ENCODE results near the gene SSR4.

Gene SSR4

DNA sequence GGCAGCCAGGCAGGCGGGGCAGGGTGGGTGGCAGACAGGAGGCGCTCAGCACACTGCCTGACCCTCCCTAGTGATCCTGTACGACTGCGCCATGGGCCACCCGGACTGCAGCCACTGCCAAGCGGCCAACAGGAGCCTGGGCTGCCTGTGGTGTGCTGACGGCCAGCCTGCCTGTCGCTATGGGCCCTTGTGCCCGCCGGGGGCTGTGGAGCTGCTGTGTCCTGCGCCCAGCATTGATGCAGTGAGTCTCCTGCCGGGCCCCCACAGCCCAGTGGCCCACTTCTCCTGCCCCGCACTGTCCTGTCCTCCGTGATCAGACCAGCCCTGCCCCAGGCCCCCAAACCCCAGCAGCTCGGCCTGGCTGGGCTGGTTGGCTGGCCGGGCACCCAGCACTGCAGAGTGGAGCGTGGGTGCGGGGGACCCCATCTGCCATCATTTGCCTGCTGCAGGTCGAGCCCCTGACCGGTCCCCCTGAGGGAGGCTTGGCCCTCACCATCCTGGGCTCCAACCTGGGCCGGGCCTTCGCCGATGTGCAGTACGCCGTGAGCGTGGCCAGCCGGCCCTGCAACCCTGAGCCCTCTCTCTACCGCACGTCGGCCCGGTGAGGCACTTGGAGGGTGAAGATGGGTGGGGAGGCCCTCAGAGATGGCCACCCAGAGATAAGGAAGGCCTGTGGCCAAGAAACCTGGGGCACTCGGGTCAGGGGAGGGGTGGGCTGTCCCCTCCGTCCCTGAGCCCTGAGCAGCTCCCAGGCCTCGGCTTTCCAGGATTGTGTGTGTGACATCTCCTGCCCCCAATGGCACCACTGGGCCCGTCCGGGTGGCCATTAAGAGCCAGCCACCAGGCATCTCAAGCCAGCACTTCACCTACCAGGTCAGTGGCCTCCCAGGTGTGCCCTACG is 22.8 kb upstream of the SSR4 start:
- Histone ChIP-seq H3K9me3 (ENCODE audit: insufficient read depth, low read depth, low read length) (no peaks in the 10 kb centered on the region), H3K79me2 (ENCODE audit: insufficient read depth, low read length) (no peaks in the 10 kb centered on the region), H3K36me3 (ENCODE audit: insufficient read depth, low read length) (no peaks in the 10 kb centered on the region), H3F3A (ENCODE audit: low read depth) (no peaks in the 10 kb centered on the region), H3K4me1 (ENCODE audit: insufficient read depth, low read length, poor library complexity, severe bottlenecking) (peaks cover 2% of the 10 kb centered on the region), H3K4me2 (ENCODE audit: low read depth, low read length, poor library complexity, severe bottlenecking) (no peak overlapping the region), H3K9ac (ENCODE audit: low read depth, low read length, poor library complexity, severe bottlenecking) (no peak overlapping the region), H2AFZ (ENCODE audit: low read length) (no peak overlapping the region), H3K4me3 (ENCODE audit: low read length, poor library complexity, severe bottlenecking) (no peak overlapping the region), H3K9me2 (replicated peaks; ENCODE audit: low read depth, low read length) (no peaks in the 10 kb centered on the region), H4K20me1 (ENCODE audit: insufficient read depth, low read length, poor library complexity, severe bottlenecking) (no peaks in the 10 kb centered on the region), H3K27me3 (ENCODE audit: insufficient read depth, low read length, poor library complexity, severe bottlenecking) (no peaks in the 10 kb centered on the region)
- TF ChIP-seq EZH2phosphoT487 (IDR thresholded peaks at IDR 0.05; ENCODE audit: borderline replicate concordance), result no peak
- TF ChIP-seq, protein P1, sequence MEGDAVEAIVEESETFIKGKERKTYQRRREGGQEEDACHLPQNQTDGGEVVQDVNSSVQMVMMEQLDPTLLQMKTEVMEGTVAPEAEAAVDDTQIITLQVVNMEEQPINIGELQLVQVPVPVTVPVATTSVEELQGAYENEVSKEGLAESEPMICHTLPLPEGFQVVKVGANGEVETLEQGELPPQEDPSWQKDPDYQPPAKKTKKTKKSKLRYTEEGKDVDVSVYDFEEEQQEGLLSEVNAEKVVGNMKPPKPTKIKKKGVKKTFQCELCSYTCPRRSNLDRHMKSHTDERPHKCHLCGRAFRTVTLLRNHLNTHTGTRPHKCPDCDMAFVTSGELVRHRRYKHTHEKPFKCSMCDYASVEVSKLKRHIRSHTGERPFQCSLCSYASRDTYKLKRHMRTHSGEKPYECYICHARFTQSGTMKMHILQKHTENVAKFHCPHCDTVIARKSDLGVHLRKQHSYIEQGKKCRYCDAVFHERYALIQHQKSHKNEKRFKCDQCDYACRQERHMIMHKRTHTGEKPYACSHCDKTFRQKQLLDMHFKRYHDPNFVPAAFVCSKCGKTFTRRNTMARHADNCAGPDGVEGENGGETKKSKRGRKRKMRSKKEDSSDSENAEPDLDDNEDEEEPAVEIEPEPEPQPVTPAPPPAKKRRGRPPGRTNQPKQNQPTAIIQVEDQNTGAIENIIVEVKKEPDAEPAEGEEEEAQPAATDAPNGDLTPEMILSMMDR (conservative IDR thresholded peaks at IDR 0.05; ENCODE audit: low read length), result no peak

DNA sequence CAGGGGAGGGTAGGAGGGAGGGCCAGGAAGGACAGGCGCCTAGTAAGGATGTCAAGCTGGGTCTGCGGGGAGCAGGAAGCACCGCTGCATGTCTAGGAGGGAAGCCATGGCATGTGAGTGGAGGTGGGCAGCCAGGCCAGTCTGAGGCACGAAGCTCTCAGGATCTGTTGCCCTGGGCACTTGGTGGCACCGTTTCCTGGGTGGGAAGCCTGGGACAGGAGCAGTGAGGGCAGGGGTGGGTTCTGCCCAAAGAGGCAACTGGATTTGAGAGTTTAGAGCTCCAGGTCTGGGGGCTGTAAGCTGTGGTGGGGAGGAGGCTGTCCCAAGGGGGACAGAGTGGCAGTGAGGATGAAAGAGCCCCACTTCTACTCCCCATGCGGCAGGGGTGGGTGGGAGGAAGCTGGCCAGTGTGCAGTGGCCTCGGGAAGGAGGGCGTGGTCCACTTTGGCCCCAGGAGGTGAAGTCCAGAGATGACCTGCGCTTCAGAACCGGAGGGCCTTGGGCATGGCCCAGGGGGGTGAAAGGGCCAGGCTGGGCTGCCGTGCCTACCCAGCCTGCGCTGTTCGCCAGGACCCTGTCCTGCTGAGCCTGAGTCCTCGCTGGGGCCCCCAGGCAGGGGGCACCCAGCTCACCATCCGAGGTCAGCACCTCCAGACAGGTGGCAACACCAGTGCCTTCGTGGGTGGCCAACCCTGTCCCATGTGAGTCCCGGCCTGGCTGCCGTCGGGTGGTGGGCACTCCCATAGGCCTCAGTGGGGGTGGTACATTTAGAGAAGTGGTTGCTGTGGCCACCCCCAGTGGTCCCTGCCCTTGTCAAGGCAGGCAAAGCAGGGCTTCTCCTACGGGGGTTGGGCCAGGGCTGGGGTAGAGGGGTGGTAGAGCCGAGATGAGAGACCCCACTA is 21.9 kb upstream of the SSR4 start:
- Histone ChIP-seq H3K4me2 (ENCODE audit: low read depth, low read length, poor library complexity, severe bottlenecking) (no peak overlapping the region), H4K20me1 (ENCODE audit: insufficient read depth, low read length, poor library complexity, severe bottlenecking) (no peaks in the 10 kb centered on the region), H3F3A (ENCODE audit: low read depth) (no peaks in the 10 kb centered on the region), H3K79me2 (ENCODE audit: insufficient read depth, low read length) (no peaks in the 10 kb centered on the region), H3K27me3 (ENCODE audit: insufficient read depth, low read length, poor library complexity, severe bottlenecking) (no peaks in the 10 kb centered on the region), H3K4me3 (ENCODE audit: low read length, poor library complexity, severe bottlenecking) (no peak overlapping the region), H3K36me3 (ENCODE audit: insufficient read depth, low read length) (no peaks in the 10 kb centered on the region), H3K9me3 (ENCODE audit: insufficient read depth, low read depth, low read length) (no peaks in the 10 kb centered on the region), H3K9ac (ENCODE audit: low read depth, low read length, poor library complexity, severe bottlenecking) (no peak overlapping the region), H3K4me1 (ENCODE audit: insufficient read depth, low read length, poor library complexity, severe bottlenecking) (no peaks in the 10 kb centered on the region), H2AFZ (ENCODE audit: low read length) (no peak overlapping the region), H3K9me2 (replicated peaks; ENCODE audit: low read depth, low read length) (no peaks in the 10 kb centered on the region)
- no peak for TF ChIP-seq EZH2phosphoT487 (IDR thresholded peaks at IDR 0.05; ENCODE audit: borderline replicate concordance)
- TF ChIP-seq, protein P1 (conservative IDR thresholded peaks at IDR 0.05; ENCODE audit: low read length), result no peak

GRCh38 chrX:153773218-153773611 is 21.3 kb upstream of the SSR4 start:
- TF ChIP-seq EZH2phosphoT487 (IDR thresholded peaks at IDR 0.05; ENCODE audit: borderline replicate concordance), result no peak
- TF ChIP-seq, protein P1 (conservative IDR thresholded peaks at IDR 0.05; ENCODE audit: low read length), result no peak
- no peaks in the 10 kb centered on the region for H3F3A ChIP-seq (ENCODE audit: low read depth)
- H3K36me3 ChIP-seq (ENCODE audit: insufficient read depth, low read length), result no peaks in the 10 kb centered on the region
- no peaks in the 10 kb centered on the region for H3K9me3 ChIP-seq (ENCODE audit: insufficient read depth, low read depth, low read length)
- H3K4me2 ChIP-seq (ENCODE audit: low read depth, low read length, poor library complexity, severe bottlenecking), result no peak overlapping the region
- no peak overlapping the region for H3K9ac ChIP-seq (ENCODE audit: low read depth, low read length, poor library complexity, severe bottlenecking)
- H3K4me3 ChIP-seq (ENCODE audit: low read length, poor library complexity, severe bottlenecking), result no peak overlapping the region
- H2AFZ ChIP-seq (ENCODE audit: low read length), result no peak overlapping the region
- H3K4me1 ChIP-seq (ENCODE audit: insufficient read depth, low read length, poor library complexity, severe bottlenecking), result no peaks in the 10 kb centered on the region
- H3K9me2 ChIP-seq (replicated peaks; ENCODE audit: low read depth, low read length), result no peaks in the 10 kb centered on the region
- no peaks in the 10 kb centered on the region for H4K20me1 ChIP-seq (ENCODE audit: insufficient read depth, low read length, poor library complexity, severe bottlenecking)
- H3K27me3 ChIP-seq (ENCODE audit: insufficient read depth, low read length, poor library complexity, severe bottlenecking), result no peaks in the 10 kb centered on the region
- H3K79me2 ChIP-seq (ENCODE audit: insufficient read depth, low read length), result no peaks in the 10 kb centered on the region

Data from Loucy (cell line).